Raji (cell line): ENCODE results near the gene MYL4.

Source experiments
- POLR2A ChIP-seq: IDR thresholded peaks from 2 replicates; pipeline ENCODE4 v1.6.1; 2011; ENCODE audit warnings: low read depth, low read length, control low read depth; ENCODE audit not compliant: insufficient read depth

The MYL4 gene

GRCh38 chr17:47213540-47213939, 4.4 kb downstream of the MYL4 start:
- no peak for TF ChIP-seq POLR2A

- no peak for TF ChIP-seq POLR2A
These were observed 5.8 kb downstream of the MYL4 start for GRCh38 chr17:47214931-47215330.

- TF ChIP-seq POLR2A = no peak
These were observed 9.8 kb downstream of the MYL4 start for GRCh38 chr17:47218896-47219430.

- no peak for TF ChIP-seq POLR2A
These were observed 10.7 kb downstream of the MYL4 start for GRCh38 chr17:47219621-47220475.

GRCh38 chr17:47220531-47220999, 11.4 kb downstream of the MYL4 start:
- no peak for TF ChIP-seq POLR2A

- no peak for TF ChIP-seq POLR2A
These were observed 12.0 kb downstream of the MYL4 start for GRCh38 chr17:47221154-47221553.

GRCh38 chr17:47222047-47222446, 12.9 kb downstream of the MYL4 start:
- TF ChIP-seq POLR2A = no peak

GRCh38 chr17:47223007-47223406, 13.9 kb downstream of the MYL4 start:
- no peak for TF ChIP-seq POLR2A

- no peak for TF ChIP-seq POLR2A
These were observed 14.3 kb downstream of the MYL4 start for GRCh38 chr17:47223460-47223859.

GRCh38 chr17:47224966-47225365, 15.8 kb downstream of the MYL4 start:
- no peak for TF ChIP-seq POLR2A

- no peak for TF ChIP-seq POLR2A
These were observed 16.3 kb downstream of the MYL4 start for GRCh38 chr17:47225436-47225858.

GRCh38 chr17:47225911-47226688, 17.0 kb downstream of the MYL4 start:
- no peak for TF ChIP-seq POLR2A

- TF ChIP-seq POLR2A = no peak
These were observed 18.7 kb downstream of the MYL4 start for GRCh38 chr17:47227862-47228261.

- no peak for TF ChIP-seq POLR2A
These were observed 20.6 kb downstream of the MYL4 start for GRCh38 chr17:47229535-47230443.

GRCh38 chr17:47230864-47231263, 21.7 kb downstream of the MYL4 start:
- TF ChIP-seq POLR2A = no peak

GRCh38 chr17:47231334-47231733, 22.2 kb downstream of the MYL4 start:
- no peak for TF ChIP-seq POLR2A
